Measurements from ENCODE around the gene NOPCHAP1.

NOPCHAP1 gene

GRCh38 chr12:104966677-104967076, 19.4 kb upstream of the NOPCHAP1 start:
- Histone ChIP-seq H3K27ac (no peak overlapping the region), H3K27me3 (peaks cover 26% of the 10 kb centered on the region), H3K36me3 (no peaks in the 10 kb centered on the region), H3K9me3 (no peaks in the 10 kb centered on the region), H3K4me1 (ENCODE audit: control insufficient read depth in 1 of 2, insufficient read depth in 1 of 2, low read depth in 1 of 2, low read length in 1 of 2) (no peaks in the 10 kb centered on the region), H3K4me3 (ENCODE audit: low read depth in 1 of 2, low read length in 1 of 2) (no peak overlapping the region)
- TF ChIP-seq CTCF (IDR thresholded peaks at IDR 0.05), result no peak

- no peaks in the 10 kb centered on the region for H3K4me1 ChIP-seq (ENCODE audit: control insufficient read depth in 1 of 2, insufficient read depth in 1 of 2, low read depth in 1 of 2, low read length in 1 of 2)
- H3K9me3 ChIP-seq, result no peaks in the 10 kb centered on the region
- no peak for TF ChIP-seq CTCF (IDR thresholded peaks at IDR 0.05)
- H3K4me3 ChIP-seq (ENCODE audit: low read depth in 1 of 2, low read length in 1 of 2), result no peak overlapping the region
- no peak overlapping the region for H3K27ac ChIP-seq
- no peaks in the 10 kb centered on the region for H3K36me3 ChIP-seq
- H3K27me3 ChIP-seq, result peaks cover 5% of the 10 kb centered on the region
Measured at GRCh38 chr12:104969343-104969742, 16.8 kb upstream of the NOPCHAP1 start.

GRCh38 chr12:104971306-104971705, 14.8 kb upstream of the NOPCHAP1 start:
- no peaks in the 10 kb centered on the region for H3K27me3 ChIP-seq
- no peak overlapping the region for H3K4me3 ChIP-seq (ENCODE audit: low read depth in 1 of 2, low read length in 1 of 2)
- H3K36me3 ChIP-seq, result no peaks in the 10 kb centered on the region
- H3K27ac ChIP-seq, result no peak overlapping the region
- TF ChIP-seq CTCF (IDR thresholded peaks at IDR 0.05), result no peak
- no peaks in the 10 kb centered on the region for H3K4me1 ChIP-seq (ENCODE audit: control insufficient read depth in 1 of 2, insufficient read depth in 1 of 2, low read depth in 1 of 2, low read length in 1 of 2)
- H3K9me3 ChIP-seq, result no peaks in the 10 kb centered on the region

- Histone ChIP-seq H3K27ac (no peak overlapping the region), H3K27me3 (no peaks in the 10 kb centered on the region), H3K4me1 (ENCODE audit: control insufficient read depth in 1 of 2, insufficient read depth in 1 of 2, low read depth in 1 of 2, low read length in 1 of 2) (no peaks in the 10 kb centered on the region), H3K36me3 (no peaks in the 10 kb centered on the region), H3K9me3 (no peaks in the 10 kb centered on the region), H3K4me3 (ENCODE audit: low read depth in 1 of 2, low read length in 1 of 2) (no peak overlapping the region)
- no peak for TF ChIP-seq CTCF (IDR thresholded peaks at IDR 0.05)
Measured at GRCh38 chr12:104973250-104973649, 12.9 kb upstream of the NOPCHAP1 start.

GRCh38 chr12:104974626-104975290, 11.4 kb upstream of the NOPCHAP1 start:
- TF ChIP-seq CTCF (IDR thresholded peaks at IDR 0.05), result no peak
- no peaks in the 10 kb centered on the region for H3K27me3 ChIP-seq
- no peaks in the 10 kb centered on the region for H3K9me3 ChIP-seq
- no peak overlapping the region for H3K4me3 ChIP-seq (ENCODE audit: low read depth in 1 of 2, low read length in 1 of 2)
- no peak overlapping the region for H3K27ac ChIP-seq
- H3K4me1 ChIP-seq (ENCODE audit: control insufficient read depth in 1 of 2, insufficient read depth in 1 of 2, low read depth in 1 of 2, low read length in 1 of 2), result no peaks in the 10 kb centered on the region
- H3K36me3 ChIP-seq, result no peaks in the 10 kb centered on the region
